Measurements from ENCODE around the gene NONO. TPM values are rescaled to one million over a fixed set of nuclear protein-coding genes. Genes with fewer than 3 reads are reported as not detected.

NONO gene
- polyA plus RNA-seq, 5 donors = 611 to 701 (median 664) TPM

Other genes starting within 250 kb of the NONO start
- 10 to 100 TPM; 51.5 to 61.7 (median 53.8) TPM for gene SNX12, start 215.3 kb upstream of the NONO start, polyA plus RNA-seq (ENCODE audit: insufficient read depth in 1 of 5, insufficient read length in 5 of 5, low replicate concordance in 1 of 5)
- gene FOXO4, start 187.8 kb upstream of the NONO start, polyA plus RNA-seq (ENCODE audit: insufficient read depth in 1 of 5, insufficient read length in 5 of 5, low replicate concordance in 1 of 5) = 10 to 100 TPM; 16.0 to 22.1 (median 19.6) TPM
- under 1 TPM in 2 of 5 donors, not detected in 3; 0.22 to 0.28 TPM for gene CXorf65, start 176.9 kb upstream of the NONO start, polyA plus RNA-seq (ENCODE audit: insufficient read depth in 1 of 5, insufficient read length in 5 of 5, low replicate concordance in 1 of 5)
- 1 to 10 TPM; 1.0 to 4.3 (median 3.4) TPM for gene IL2RG, start 172.1 kb upstream of the NONO start, polyA plus RNA-seq (ENCODE audit: insufficient read depth in 1 of 5, insufficient read length in 5 of 5, low replicate concordance in 1 of 5)
- 10 to 100 TPM; 49.7 to 65.0 (median 57.6) TPM for gene MED12, start 165.0 kb upstream of the NONO start, polyA plus RNA-seq (ENCODE audit: insufficient read depth in 1 of 5, insufficient read length in 5 of 5, low replicate concordance in 1 of 5)
- gene NLGN3, start 138.8 kb upstream of the NONO start, polyA plus RNA-seq (ENCODE audit: insufficient read depth in 1 of 5, insufficient read length in 5 of 5, low replicate concordance in 1 of 5) = 1 to 10 TPM; 5.5 to 6.9 (median 6.4) TPM
- gene GJB1, start 60.4 kb upstream of the NONO start, polyA plus RNA-seq (ENCODE audit: insufficient read depth in 1 of 5, insufficient read length in 5 of 5, low replicate concordance in 1 of 5) = 1 to 10 TPM; 3.2 to 6.7 (median 5.2) TPM
- gene ZMYM3, start 29.5 kb upstream of the NONO start, polyA plus RNA-seq (ENCODE audit: insufficient read depth in 1 of 5, insufficient read length in 5 of 5, low replicate concordance in 1 of 5) = 10 to 100 TPM; 50.0 to 62.4 (median 54.3) TPM
- 1 to 10 TPM; 2.6 to 7.3 (median 2.7) TPM for gene ITGB1BP2, start 18.1 kb downstream of the NONO start, polyA plus RNA-seq (ENCODE audit: insufficient read depth in 1 of 5, insufficient read length in 5 of 5, low replicate concordance in 1 of 5)
- gene TAF1, start 82.7 kb downstream of the NONO start, polyA plus RNA-seq (ENCODE audit: insufficient read depth in 1 of 5, insufficient read length in 5 of 5, low replicate concordance in 1 of 5) = 10 to 100 TPM; 40.0 to 66.8 (median 59.4) TPM
- gene OGT, start 249.5 kb downstream of the NONO start, polyA plus RNA-seq (ENCODE audit: insufficient read depth in 1 of 5, insufficient read length in 5 of 5, low replicate concordance in 1 of 5) = 100 to 1,000 TPM; 174 to 344 (median 305) TPM

Data from right lung (tissue), 5 donors.